Smooth muscle cell (in vitro differentiated cells): ENCODE results near the gene FAM227B. TPM values are rescaled to one million over a fixed set of nuclear protein-coding genes. Genes with fewer than 3 reads are reported as not detected.

Source experiments
- DNase-seq: peaks from one replicate; lab custom pipeline; 2025; ENCODE audit not compliant: unreplicated experiment; lab: John Stamatoyannopoulos, UW
- H2AFZ ChIP-seq: fragments of 200-600 bp; sonication (generic); 2 replicates; pipeline ENCODE4 v1.6.0; 2016; ENCODE audit warnings: antibody characterized with exemption, low read depth, mild to moderate bottlenecking
- H3F3A ChIP-seq: fragments of 200-600 bp; sonication (generic); 2 replicates; pipeline ENCODE4 v1.6.0; 2017; ENCODE audit warnings: antibody characterized with exemption, low read depth
- H3K27ac ChIP-seq: fragments of 200-600 bp; sonication (generic); 2 replicates; pipeline ENCODE4 v1.5.1; 2016; ENCODE audit warnings: low read depth, mild to moderate bottlenecking
- H3K27me3 ChIP-seq: fragments of 200-600 bp; sonication (generic); 2 replicates; pipeline ENCODE4 v1.6.1; 2016; ENCODE audit warnings: low read depth, mild to moderate bottlenecking
- H3K36me3 ChIP-seq: fragments of 200-600 bp; sonication (generic); 2 replicates; pipeline ENCODE4 v1.5.1; 2016; ENCODE audit warnings: low read depth
- H3K4me1 ChIP-seq: fragments of 200-600 bp; sonication (generic); 2 replicates; pipeline ENCODE4 v1.5.1; 2016; ENCODE audit warnings: low read depth
- H3K4me2 ChIP-seq: fragments of 200-600 bp; sonication (generic); 2 replicates; pipeline ENCODE4 v1.6.0; 2016; ENCODE audit warnings: mild to moderate bottlenecking
- H3K4me3 ChIP-seq: fragments of 200-600 bp; sonication (generic); 2 replicates; pipeline ENCODE4 v1.5.1; 2016; ENCODE audit warnings: mild to moderate bottlenecking
- H3K79me2 ChIP-seq: fragments of 200-600 bp; sonication (generic); 2 replicates; pipeline ENCODE4 v1.6.0; 2016; ENCODE audit warnings: low read depth, mild to moderate bottlenecking
- H3K9ac ChIP-seq: fragments of 200-600 bp; sonication (generic); 2 replicates; pipeline ENCODE4 v1.6.0; 2016; ENCODE audit warnings: low read depth
- H3K9me3 ChIP-seq: fragments of 200-600 bp; sonication (generic); replicated peaks from 2 replicates; pipeline ENCODE4 v1.5.1; 2016; ENCODE audit warnings: low read depth
- H4K20me1 ChIP-seq: fragments of 200-600 bp; sonication (generic); 2 replicates; pipeline ENCODE4 v1.6.0; 2016; ENCODE audit warnings: low read depth
- CTCF ChIP-seq: fragments of 200-600 bp; sonication (generic); IDR thresholded peaks from 2 replicates; pipeline ENCODE4 v1.5.1; 2017; ENCODE audit warnings: borderline replicate concordance, mild to moderate bottlenecking, antibody characterized with exemption; ENCODE audit not compliant: insufficient read depth, poor library complexity, severe bottlenecking
- WGBS: methylation state at CpG from one replicate; pipeline ENCODE4 v1.1.7; 2016; ENCODE audit warnings: low lambda C conversion rate; 5-methylcytosine and 5-hydroxymethylcytosine counted together
- polyA plus RNA-seq: library from polyadenylated mRNA; unstranded; fragments of >200 nt; fragmentation: Nextera tagmentation; extraction: Ambion mirVana; gene quantifications from 2 replicates; pipeline ENCODE4 v1.2.1, GENCODE V29; 2016
- total RNA-seq: library from RNA; depleted of rRNA; stranded (reverse); fragments of >200 nt; gene quantifications from 2 replicates; pipeline ENCODE4 v1.2.3, GENCODE V29; 2014

Gene FAM227B
- total and polyA plus RNA-seq, 2 experiments from 2014 or later, result 7.5 to 9.7 TPM

DNA sequence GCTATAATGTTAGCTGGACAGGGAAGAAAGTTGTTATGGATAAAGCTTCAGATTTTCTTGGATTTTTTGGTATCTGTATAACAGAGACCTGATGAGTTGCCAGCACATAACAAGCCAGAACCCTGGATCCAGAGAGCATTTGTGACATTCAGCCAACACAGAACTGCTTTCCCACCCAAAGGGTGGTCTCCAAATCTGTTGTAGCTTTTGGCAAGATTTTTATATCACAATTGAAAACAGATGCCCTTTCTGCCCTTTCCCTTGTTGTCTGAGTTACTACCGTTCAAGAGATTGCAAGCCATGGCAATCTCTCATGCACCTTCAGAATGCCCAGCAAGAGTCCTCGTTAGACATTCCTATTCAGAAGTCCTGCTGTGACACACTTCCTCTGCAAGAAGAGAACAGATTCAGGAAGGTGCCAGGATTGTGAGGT is 305.2 kb downstream of the FAM227B start:
- Histone ChIP-seq H3K27me3 (no peaks in the 10 kb centered on the region), H3K36me3 (no peaks in the 10 kb centered on the region), H4K20me1 (peaks cover 13% of the 10 kb centered on the region), H3K4me2 (no peak overlapping the region), H3K9ac (no peak overlapping the region), H3K4me3 (no peak overlapping the region), H3F3A (no peaks in the 10 kb centered on the region), H2AFZ (no peak overlapping the region), H3K9me3 (no peaks in the 10 kb centered on the region), H3K79me2 (peaks cover 3% of the 10 kb centered on the region), H3K27ac (no peak overlapping the region), H3K4me1 (peaks cover 12% of the 10 kb centered on the region)
- TF ChIP-seq CTCF, result no peak
- WGBS, result 31% methylated on average over 2 of the region's 2 CpGs
- no peak for DNase-seq

- Histone ChIP-seq H3K9ac (no peak overlapping the region), H3K36me3 (no peaks in the 10 kb centered on the region)
- WGBS, result 100% methylated on average over 1 of the region's 1 CpG
Observed at GRCh38 chr15:49314716-49315115, 305.9 kb downstream of the FAM227B start.

GRCh38 chr15:49313650-49314049 is 307.0 kb downstream of the FAM227B start:
- no peaks in the 10 kb centered on the region for H3K36me3 ChIP-seq
- TF ChIP-seq CTCF, result no peak
- 88% methylated on average over 1 of the region's 1 CpG for WGBS
- peaks cover 3% of the 10 kb centered on the region for H3K79me2 ChIP-seq
- H2AFZ ChIP-seq, result no peak overlapping the region
- no peak overlapping the region for H3K27ac ChIP-seq
- H3K27me3 ChIP-seq, result no peaks in the 10 kb centered on the region
- H3K4me1 ChIP-seq, result peaks cover 12% of the 10 kb centered on the region
- no peak overlapping the region for H3K9ac ChIP-seq
- H3K4me3 ChIP-seq, result no peak overlapping the region
- H3K4me2 ChIP-seq, result no peak overlapping the region
- H4K20me1 ChIP-seq, result peaks cover 16% of the 10 kb centered on the region
- H3F3A ChIP-seq, result no peaks in the 10 kb centered on the region
- no peak for DNase-seq
- no peaks in the 10 kb centered on the region for H3K9me3 ChIP-seq

More at GRCh38 chr15:49314716-49315115, 305.9 kb downstream of the FAM227B start:
- Histone ChIP-seq H3K9me3 (no peaks in the 10 kb centered on the region), H2AFZ (no peak overlapping the region), H3K27ac (no peak overlapping the region), H3K4me1 (peaks cover 12% of the 10 kb centered on the region), H4K20me1 (peaks cover 16% of the 10 kb centered on the region), H3F3A (no peaks in the 10 kb centered on the region), H3K27me3 (no peaks in the 10 kb centered on the region), H3K4me2 (no peak overlapping the region), H3K79me2 (peaks cover 3% of the 10 kb centered on the region), H3K4me3 (no peak overlapping the region)
- no peak for TF ChIP-seq CTCF
- DNase-seq, result no peak

DNA sequence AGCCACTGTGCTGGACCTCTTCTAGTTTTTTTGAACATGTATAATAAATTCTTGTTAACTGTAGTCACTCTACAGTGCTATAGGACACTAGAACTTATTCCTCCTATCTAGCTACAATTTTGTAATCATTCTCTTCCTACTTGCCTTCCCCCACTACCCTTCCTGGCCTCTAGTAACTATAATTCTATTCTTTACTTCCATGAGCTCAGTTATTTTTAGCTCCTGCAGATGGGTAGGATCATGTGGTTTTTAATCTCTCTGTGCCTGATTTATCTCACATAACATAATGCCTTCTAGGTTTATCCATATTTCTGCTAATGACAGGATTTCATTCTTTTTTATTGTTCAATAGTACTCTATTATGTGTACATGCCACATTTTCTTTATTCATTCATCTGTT is 310.7 kb downstream of the FAM227B start:
- Histone ChIP-seq H3K79me2 (no peaks in the 10 kb centered on the region), H3K27me3 (no peaks in the 10 kb centered on the region), H3K9ac (no peak overlapping the region), H3K9me3 (no peaks in the 10 kb centered on the region), H3F3A (no peaks in the 10 kb centered on the region), H3K36me3 (no peaks in the 10 kb centered on the region), H3K4me3 (no peak overlapping the region), H3K27ac (no peak overlapping the region), H3K4me1 (peaks cover 1% of the 10 kb centered on the region), H4K20me1 (peaks cover 16% of the 10 kb centered on the region), H3K4me2 (no peak overlapping the region), H2AFZ (no peak overlapping the region)
- TF ChIP-seq CTCF, result no peak
- no peak for DNase-seq
